Diencephalon (tissue), 1 donor: Measurements from ENCODE around the gene IRF2BPL. TPM values are rescaled to one million over a fixed set of nuclear protein-coding genes. Genes with fewer than 3 reads are reported as not detected.

Source experiments
- total RNA-seq: library from RNA; depleted of rRNA; stranded (reverse); fragments of >200 nt; gene quantifications from one replicate; pipeline ENCODE4 v1.2.3, GENCODE V29; 2014

Gene IRF2BPL
- total RNA-seq, result 46.8 TPM

DNA sequence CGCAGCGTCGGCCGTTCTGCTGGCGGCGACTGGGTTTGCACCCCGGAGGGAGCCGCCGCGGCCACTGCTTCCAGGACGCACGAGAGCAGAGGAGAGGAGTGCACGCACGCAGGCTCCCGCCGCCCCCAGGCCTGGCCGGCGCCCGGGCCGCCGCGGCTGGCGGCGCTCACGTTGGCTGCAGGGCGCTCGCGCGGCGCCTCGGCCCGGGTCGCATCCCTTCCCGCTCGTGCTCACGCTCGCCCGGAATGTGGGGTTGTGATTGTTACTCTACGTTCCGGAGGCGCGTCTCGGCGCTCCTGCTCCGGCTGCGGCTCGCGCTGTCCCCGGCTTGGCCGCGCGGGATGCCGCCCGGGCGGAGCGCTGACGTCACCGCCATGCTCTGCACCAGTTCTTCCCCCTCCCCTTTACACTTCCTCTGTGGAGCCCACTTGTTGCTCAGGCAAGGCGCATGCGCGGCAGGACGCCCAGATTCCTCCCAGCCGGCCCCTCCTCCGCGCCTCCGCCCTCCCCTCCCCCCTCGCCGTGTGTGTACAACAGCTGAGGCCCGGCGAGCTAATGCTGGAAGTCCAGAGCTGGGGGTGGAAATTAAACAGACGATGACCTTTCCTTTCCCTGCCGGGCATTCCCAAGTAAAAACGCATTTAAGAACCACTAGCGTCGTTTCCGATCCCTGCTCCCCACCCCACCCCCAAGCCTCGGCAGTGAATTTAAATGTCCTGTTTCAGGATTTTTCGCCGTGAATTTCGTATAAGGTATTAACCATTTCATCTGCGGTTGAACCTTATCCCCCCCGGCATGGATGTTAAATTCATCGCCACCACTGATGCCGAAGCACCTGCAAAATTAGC lies at the start of gene IRF2BPL:
IRF2BPL (minus strand) TSS at position 325 of the 848 bp plus-strand sequence. CDS start 916 bp downstream, outside the sequence.

Other genes with a start within 250 kb of the IRF2BPL start
- 12.2 TPM for gene ANGEL1, start 215.8 kb downstream of the IRF2BPL start, total RNA-seq
- gene LRRC74A, start 202.3 kb downstream of the IRF2BPL start, total RNA-seq, result not detected
- gene CIPC, start 69.5 kb upstream of the IRF2BPL start, total RNA-seq, result 46.1 TPM
- gene ZDHHC22, start 113.1 kb upstream of the IRF2BPL start, total RNA-seq, result 31.1 TPM
- gene TMEM63C, start 153.1 kb upstream of the IRF2BPL start, total RNA-seq, result 12.7 TPM
- gene NGB, start 242.5 kb upstream of the IRF2BPL start, total RNA-seq, result 17.8 TPM